ENCODE results near the gene AFF1.

Gene AFF1

GRCh38 chr4:87097075-87097474 lies 162.3 kb downstream of the AFF1 start:
- no peaks in the 10 kb centered on the region for H3K9me3 ChIP-seq (ENCODE audit: control insufficient read depth, insufficient read depth, low read length)
- no peaks in the 10 kb centered on the region; the same call in 1 of the 2 replicates for H3K36me3 ChIP-seq (ENCODE audit: insufficient read depth, low read length)
- H3K9ac ChIP-seq (ENCODE audit: low read depth, low read length) = no peak overlapping the region
- peaks cover 12% of the 10 kb centered on the region for H3K4me1 ChIP-seq (ENCODE audit: insufficient read depth, low read length)

GRCh38 chr4:87100168-87100567 lies 165.4 kb downstream of the AFF1 start:
- Histone ChIP-seq H3K36me3 (ENCODE audit: insufficient read depth, low read length) (no peaks in the 10 kb centered on the region), H3K4me1 (ENCODE audit: insufficient read depth, low read length) (peaks cover 12% of the 10 kb centered on the region), H3K9ac (ENCODE audit: low read depth, low read length) (no peak overlapping the region), H3K9me3 (ENCODE audit: control insufficient read depth, insufficient read depth, low read length) (no peaks in the 10 kb centered on the region)

- Histone ChIP-seq H3K36me3 (ENCODE audit: insufficient read depth, low read length) (no peaks in the 10 kb centered on the region), H3K4me1 (ENCODE audit: insufficient read depth, low read length) (peaks cover 14% of the 10 kb centered on the region), H3K9me3 (ENCODE audit: control insufficient read depth, insufficient read depth, low read length) (no peaks in the 10 kb centered on the region), H3K9ac (ENCODE audit: low read depth, low read length) (no peak overlapping the region)
Measured at GRCh38 chr4:87101543-87102199, 166.9 kb downstream of the AFF1 start.

- H3K9me3 ChIP-seq (ENCODE audit: control insufficient read depth, insufficient read depth, low read length) = no peaks in the 10 kb centered on the region
- no peaks in the 10 kb centered on the region for H3K36me3 ChIP-seq (ENCODE audit: insufficient read depth, low read length)
- no peak overlapping the region for H3K9ac ChIP-seq (ENCODE audit: low read depth, low read length)
- peaks cover 14% of the 10 kb centered on the region for H3K4me1 ChIP-seq (ENCODE audit: insufficient read depth, low read length)
Measured at GRCh38 chr4:87103086-87103485, 168.3 kb downstream of the AFF1 start.

GRCh38 chr4:87103691-87104187 lies 168.9 kb downstream of the AFF1 start:
- 0 out of 2 replicates have a peak, but pooled peaks cover 1% of the 10 kb centered on the region for H3K36me3 ChIP-seq (ENCODE audit: insufficient read depth, low read length)
- H3K9me3 ChIP-seq (ENCODE audit: control insufficient read depth, insufficient read depth, low read length) = no peaks in the 10 kb centered on the region
- H3K9ac ChIP-seq (ENCODE audit: low read depth, low read length) = no peak overlapping the region
- peaks cover 17% of the 10 kb centered on the region for H3K4me1 ChIP-seq (ENCODE audit: insufficient read depth, low read length)

GRCh38 chr4:87105101-87105845 lies 170.5 kb downstream of the AFF1 start:
- peaks cover 10% of the 10 kb centered on the region for H3K4me1 ChIP-seq (ENCODE audit: insufficient read depth, low read length)
- H3K36me3 ChIP-seq (ENCODE audit: insufficient read depth, low read length) = 0 out of 2 replicates have a peak, but pooled peaks cover 3% of the 10 kb centered on the region
- H3K9me3 ChIP-seq (ENCODE audit: control insufficient read depth, insufficient read depth, low read length) = no peaks in the 10 kb centered on the region
- no peak overlapping the region for H3K9ac ChIP-seq (ENCODE audit: low read depth, low read length)

- Histone ChIP-seq H3K36me3 (ENCODE audit: insufficient read depth, low read length) (0 out of 2 replicates have a peak, but pooled peaks cover 3% of the 10 kb centered on the region), H3K4me1 (ENCODE audit: insufficient read depth, low read length) (peaks cover 6% of the 10 kb centered on the region; the same call in 1 of the 2 replicates), H3K9ac (ENCODE audit: low read depth, low read length) (no peak overlapping the region), H3K9me3 (ENCODE audit: control insufficient read depth, insufficient read depth, low read length) (no peaks in the 10 kb centered on the region)
Measured at GRCh38 chr4:87108142-87108546, 173.3 kb downstream of the AFF1 start.

- no peak overlapping the region for H3K9ac ChIP-seq (ENCODE audit: low read depth, low read length)
- peaks cover 6% of the 10 kb centered on the region; the same call in 1 of the 2 replicates for H3K4me1 ChIP-seq (ENCODE audit: insufficient read depth, low read length)
- 0 out of 2 replicates have a peak, but pooled peaks cover 3% of the 10 kb centered on the region for H3K36me3 ChIP-seq (ENCODE audit: insufficient read depth, low read length)
- H3K9me3 ChIP-seq (ENCODE audit: control insufficient read depth, insufficient read depth, low read length) = no peaks in the 10 kb centered on the region
Measured at GRCh38 chr4:87109121-87109520, 174.3 kb downstream of the AFF1 start.

GRCh38 chr4:87109945-87110344 lies 175.1 kb downstream of the AFF1 start:
- peaks cover 4% of the 10 kb centered on the region; the same call in 1 of the 2 replicates for H3K36me3 ChIP-seq (ENCODE audit: insufficient read depth, low read length)

GRCh38 chr4:87112063-87112462 lies 177.3 kb downstream of the AFF1 start:
- Histone ChIP-seq H3K4me1 (ENCODE audit: insufficient read depth, low read length) (peaks cover 10% of the 10 kb centered on the region; the same call in 1 of the 2 replicates), H3K9ac (ENCODE audit: low read depth, low read length) (no peak overlapping the region), H3K9me3 (ENCODE audit: control insufficient read depth, insufficient read depth, low read length) (no peaks in the 10 kb centered on the region), H3K36me3 (ENCODE audit: insufficient read depth, low read length) (peaks cover 21% of the 10 kb centered on the region)

More at GRCh38 chr4:87109945-87110344, 175.1 kb downstream of the AFF1 start:
- H3K4me1 ChIP-seq (ENCODE audit: insufficient read depth, low read length) = peaks cover 6% of the 10 kb centered on the region; the same call in 1 of the 2 replicates
- H3K9me3 ChIP-seq (ENCODE audit: control insufficient read depth, insufficient read depth, low read length) = no peaks in the 10 kb centered on the region
- H3K9ac ChIP-seq (ENCODE audit: low read depth, low read length) = no peak overlapping the region

GRCh38 chr4:87114245-87115062 lies 179.6 kb downstream of the AFF1 start:
- H3K36me3 ChIP-seq (ENCODE audit: insufficient read depth, low read length) = peaks cover 18% of the 10 kb centered on the region
- no peak overlapping the region for H3K9ac ChIP-seq (ENCODE audit: low read depth, low read length)
- H3K4me1 ChIP-seq (ENCODE audit: insufficient read depth, low read length) = peaks cover 21% of the 10 kb centered on the region
- no peaks in the 10 kb centered on the region for H3K9me3 ChIP-seq (ENCODE audit: control insufficient read depth, insufficient read depth, low read length)

GRCh38 chr4:87116231-87116630 lies 181.4 kb downstream of the AFF1 start:
- Histone ChIP-seq H3K36me3 (ENCODE audit: insufficient read depth, low read length) (peaks cover 18% of the 10 kb centered on the region), H3K9me3 (ENCODE audit: control insufficient read depth, insufficient read depth, low read length) (no peaks in the 10 kb centered on the region), H3K4me1 (ENCODE audit: insufficient read depth, low read length) (peaks cover 26% of the 10 kb centered on the region)

GRCh38 chr4:87117051-87117731 lies 182.4 kb downstream of the AFF1 start:
- H3K4me1 ChIP-seq (ENCODE audit: insufficient read depth, low read length) = peaks cover 26% of the 10 kb centered on the region
- H3K9ac ChIP-seq (ENCODE audit: low read depth, low read length) = no peak overlapping the region
- H3K9me3 ChIP-seq (ENCODE audit: control insufficient read depth, insufficient read depth, low read length) = no peaks in the 10 kb centered on the region
- H3K36me3 ChIP-seq (ENCODE audit: insufficient read depth, low read length) = peaks cover 18% of the 10 kb centered on the region

More at GRCh38 chr4:87116231-87116630, 181.4 kb downstream of the AFF1 start:
- H3K9ac ChIP-seq (ENCODE audit: low read depth, low read length) = no peak overlapping the region

- no peaks in the 10 kb centered on the region for H3K9me3 ChIP-seq (ENCODE audit: control insufficient read depth, insufficient read depth, low read length)
- H3K9ac ChIP-seq (ENCODE audit: low read depth, low read length) = no peak overlapping the region
- H3K4me1 ChIP-seq (ENCODE audit: insufficient read depth, low read length) = peaks cover 26% of the 10 kb centered on the region
- H3K36me3 ChIP-seq (ENCODE audit: insufficient read depth, low read length) = peaks cover 18% of the 10 kb centered on the region
Measured at GRCh38 chr4:87117732-87118075, 182.9 kb downstream of the AFF1 start.
